NCI-H1105 (cell line): Measurements from ENCODE around the gene CCNT2.
A peak's percentile ranks its signal among the peaks of the same experiment; 100 is the strongest.
"Not testable (repeated sequence)": the region's sequence is repeated elsewhere in the genome, so short reads cannot be mapped to it uniquely, and the experiment has no call there.

Experiments
- DNase-seq: peaks from one replicate; lab custom pipeline; 2025; lab: John Stamatoyannopoulos, UW

CCNT2 gene

DNA sequence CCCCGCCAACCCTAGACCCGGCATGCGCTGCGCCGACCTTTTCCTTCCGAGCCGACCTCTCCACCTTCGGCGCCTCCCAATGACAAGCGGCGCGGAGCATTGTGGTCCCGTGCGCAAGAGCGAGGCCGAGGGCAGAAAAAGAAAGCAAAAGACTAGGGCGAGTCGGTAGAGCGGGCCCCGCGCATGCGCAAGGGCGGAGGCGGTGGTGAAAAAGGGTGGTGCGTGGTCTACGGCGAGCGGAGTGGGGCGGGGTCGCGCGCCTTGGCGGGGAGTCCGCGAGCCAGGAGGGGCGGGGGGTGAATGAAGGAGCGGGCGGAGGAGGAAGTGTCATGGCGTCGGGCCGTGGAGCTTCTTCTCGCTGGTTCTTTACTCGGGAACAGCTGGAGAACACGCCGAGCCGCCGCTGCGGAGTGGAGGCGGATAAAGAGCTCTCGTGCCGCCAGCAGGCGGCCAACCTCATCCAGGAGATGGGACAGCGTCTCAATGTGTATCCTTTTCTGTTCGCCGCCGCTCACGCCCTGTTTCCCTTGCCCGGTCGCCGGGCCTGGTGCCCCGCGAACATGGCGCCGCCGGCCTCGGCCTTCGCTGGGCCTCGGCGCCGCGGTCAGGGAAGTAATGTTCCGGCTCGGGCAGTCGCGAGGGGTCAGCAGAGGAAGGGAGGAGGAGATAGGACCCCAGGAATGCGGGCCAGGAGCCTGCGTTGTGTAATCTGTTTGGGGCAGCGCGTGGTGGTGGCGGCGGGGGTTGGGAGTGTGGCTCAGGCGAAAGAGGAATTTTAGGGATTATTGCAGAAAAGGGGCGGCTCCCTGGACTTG lies at the start of gene CCNT2:
CCNT2 (plus strand) TSS at position 297 of the 815 bp plus-strand sequence; CDS start at position 330, 33 bp downstream.
- DNase-seq = peak; percentile 96

DNA sequence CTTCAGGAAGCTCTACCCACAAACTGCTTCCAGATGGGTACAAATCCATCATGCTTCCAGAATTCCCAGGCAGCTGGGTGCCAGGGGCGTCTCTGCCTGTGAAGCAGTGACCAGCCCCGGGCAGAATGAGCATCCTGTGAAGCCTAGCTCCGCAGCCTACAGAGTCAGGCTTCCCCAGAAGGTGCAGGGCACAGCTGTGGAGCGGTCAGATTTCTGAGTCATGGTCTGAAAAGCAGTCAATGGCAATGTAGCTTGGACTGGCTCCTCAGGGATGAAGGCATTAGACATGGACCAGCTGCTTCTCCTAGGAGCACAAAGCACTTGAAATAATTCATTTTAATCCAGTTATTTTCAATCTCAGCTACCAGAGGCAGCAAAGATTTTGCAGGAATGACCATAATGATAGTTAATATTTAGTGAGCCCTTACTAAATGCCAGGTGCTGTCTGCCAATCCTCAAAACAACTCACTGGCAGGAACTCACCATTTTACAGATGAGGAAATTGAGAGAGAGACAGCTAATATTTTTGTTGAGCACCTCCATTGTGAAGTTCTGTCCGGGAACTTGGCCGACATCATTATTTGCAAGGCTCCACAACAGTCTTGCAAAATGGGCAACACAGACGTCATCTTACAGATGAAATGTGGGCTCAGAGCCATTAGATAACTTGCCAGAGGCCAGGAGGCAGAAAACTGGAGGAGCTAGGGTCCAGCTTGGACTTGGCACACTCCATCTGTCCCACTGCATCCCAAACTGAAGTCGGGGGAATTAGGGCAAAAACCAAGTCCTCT lies 48.5 kb upstream of the CCNT2 start:
- DNase-seq = no peak

DNA sequence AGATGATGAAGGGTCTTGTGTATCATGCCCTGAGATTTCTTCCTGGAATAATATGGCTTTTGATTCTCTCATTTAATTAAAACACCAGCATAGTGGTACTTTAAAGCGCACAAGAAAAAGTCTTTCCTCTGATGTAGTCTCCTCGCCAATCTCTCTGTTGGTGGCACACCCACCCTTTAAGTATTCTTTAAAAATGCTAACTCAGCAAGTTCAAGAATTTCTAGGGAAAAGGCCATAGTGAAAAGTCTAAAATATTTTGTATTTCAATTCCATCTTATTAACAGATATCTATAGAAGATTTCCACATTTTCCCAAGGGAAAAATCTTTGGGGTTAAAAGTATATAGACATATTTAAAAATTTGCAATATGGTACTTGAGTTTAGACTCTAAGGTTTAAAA lies 45.5 kb upstream of the CCNT2 start:
- no peak for DNase-seq

DNA sequence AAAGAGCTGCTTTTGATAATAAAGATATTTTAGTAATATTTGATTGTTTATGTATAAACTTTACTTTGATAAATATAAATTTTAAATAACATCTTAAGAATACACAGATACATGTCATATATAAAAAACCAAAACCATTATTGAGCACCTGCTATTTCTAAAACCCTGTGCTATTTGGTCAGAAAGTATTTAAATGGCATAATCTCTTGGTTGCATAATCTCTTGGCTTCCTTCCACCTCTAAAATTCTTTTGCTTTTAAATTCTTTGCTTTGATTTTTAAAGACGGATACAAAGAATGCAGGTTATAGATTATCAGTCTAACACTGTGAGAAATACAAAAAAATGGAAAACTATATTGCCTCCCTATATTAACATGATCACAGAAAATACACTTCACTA lies 43.3 kb upstream of the CCNT2 start:
- DNase-seq = no peak

DNA sequence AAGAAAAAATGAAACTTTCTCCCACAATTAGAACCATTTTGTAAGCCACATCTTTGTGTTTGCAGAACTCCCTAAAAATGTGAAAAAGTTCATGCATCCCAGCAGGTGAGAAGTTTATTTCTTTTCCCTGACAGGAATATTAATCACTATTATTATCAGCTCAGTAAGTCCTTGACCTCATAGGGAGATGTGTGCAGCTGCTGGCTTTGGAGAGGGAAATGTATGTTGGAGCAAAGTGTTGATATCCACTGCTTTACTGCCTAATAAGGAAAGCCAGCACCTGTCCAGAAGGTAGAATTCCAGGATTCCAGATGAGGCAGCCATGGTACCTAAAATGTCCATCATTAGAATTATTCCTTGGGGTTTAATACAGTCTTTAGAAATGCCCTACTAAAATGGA lies 35.8 kb upstream of the CCNT2 start:
- DNase-seq = no peak

DNA sequence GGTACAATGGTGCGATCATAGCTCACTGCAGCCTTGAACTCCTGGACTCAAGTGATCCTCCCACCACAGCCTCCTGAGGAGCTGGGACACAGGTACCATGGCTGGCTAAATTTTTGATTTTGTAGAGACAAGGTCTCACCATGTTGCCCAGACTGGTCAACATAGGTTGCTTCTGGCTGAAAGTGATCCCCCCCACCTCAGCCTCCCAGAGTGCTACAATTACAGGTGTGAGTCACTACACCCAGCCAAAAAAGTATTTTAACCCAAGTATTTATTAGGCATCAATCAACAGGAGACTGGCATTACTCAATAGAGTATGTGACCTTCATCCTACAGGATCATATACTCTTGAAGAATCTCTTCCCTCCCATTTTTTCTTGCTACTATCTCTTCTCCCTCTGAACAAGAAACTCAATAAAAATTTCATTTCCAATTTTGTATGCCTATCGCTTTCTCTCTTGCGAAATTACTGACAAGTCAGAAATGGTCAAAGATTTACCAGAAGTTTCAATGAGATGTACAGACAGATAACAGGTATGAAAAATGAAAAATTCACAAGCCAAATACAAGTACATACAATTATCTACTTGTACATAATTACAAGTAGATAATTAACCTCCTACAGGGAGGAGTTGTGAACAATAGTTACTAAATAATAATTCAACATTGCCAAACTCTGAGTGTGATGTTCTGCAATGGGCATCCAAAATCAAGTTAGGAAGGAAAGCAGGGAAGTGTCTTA lies 34.9 kb upstream of the CCNT2 start:
- DNase-seq = peak; percentile 3

DNA sequence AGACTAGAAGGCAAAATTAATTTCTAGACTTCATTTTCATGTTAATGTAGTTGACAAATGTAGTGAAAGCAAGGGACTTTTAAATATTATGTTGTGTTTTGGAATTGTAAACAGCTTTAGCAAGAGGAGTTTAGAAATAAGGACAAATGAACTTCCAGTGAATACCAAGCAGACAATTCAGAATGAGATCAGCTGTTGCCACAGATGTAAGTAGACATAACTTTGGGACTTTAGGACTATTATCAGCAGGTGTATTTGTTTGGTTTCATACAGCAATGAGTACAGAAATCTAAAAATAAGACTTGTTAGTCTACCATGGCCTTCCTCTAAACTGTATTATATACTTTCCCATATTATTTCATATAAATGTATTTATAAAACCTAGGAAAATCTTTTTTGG lies 34.2 kb upstream of the CCNT2 start:
- DNase-seq = no peak

DNA sequence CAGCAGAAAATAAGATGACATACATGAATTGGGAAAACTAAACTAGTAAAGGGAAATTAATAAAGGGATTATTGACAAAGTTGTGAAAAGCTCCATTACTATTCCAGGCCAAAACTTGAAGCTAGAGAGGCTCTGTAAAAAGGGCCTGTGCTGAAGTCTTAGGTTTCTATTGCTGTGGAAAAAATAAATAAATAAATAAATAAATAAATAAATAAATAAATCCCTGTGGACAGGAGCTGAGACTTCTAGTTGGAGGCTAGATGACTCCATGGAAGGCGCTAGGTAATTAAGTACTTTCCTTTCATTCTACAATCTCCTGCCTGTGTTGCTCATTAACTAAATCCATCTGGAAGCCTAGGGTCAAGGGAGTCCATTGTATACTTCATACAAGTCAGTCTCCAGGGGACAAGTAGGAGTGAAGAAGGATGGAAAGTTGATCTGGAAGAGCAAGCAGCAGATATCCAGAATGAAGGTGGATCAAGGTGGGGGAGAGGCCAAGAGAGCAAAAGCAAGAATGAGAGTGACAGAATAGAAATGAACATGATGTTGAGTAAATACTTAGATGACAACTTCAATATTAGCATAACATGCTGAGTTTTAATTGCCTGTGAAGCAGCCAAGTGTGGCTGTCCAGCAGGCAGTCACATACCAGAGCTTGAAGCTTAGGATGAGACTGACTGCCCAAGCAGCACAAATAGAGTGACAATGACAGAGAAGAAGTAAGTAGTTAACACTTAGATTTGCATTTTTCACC lies 26.2 kb upstream of the CCNT2 start:
- DNase-seq = no peak

DNA sequence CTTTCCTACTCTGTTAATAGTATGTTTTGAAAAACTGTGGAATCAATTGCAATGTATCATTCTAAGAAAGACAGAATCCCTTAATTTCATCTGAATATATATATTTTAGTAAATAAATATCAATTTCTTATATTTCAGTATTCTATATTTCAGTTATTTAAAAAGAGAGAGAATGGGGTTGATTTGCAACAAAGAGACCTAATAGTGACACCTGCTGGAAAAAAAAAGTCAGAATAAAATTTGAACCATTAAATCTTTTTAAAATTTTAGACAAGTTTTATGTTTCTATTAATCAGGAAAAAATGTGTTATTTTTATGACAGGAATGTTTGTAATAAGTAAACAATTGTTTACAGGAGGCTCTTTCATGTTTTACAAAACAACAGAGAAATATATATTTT lies 20.7 kb upstream of the CCNT2 start:
- DNase-seq = peak; percentile 4

DNA sequence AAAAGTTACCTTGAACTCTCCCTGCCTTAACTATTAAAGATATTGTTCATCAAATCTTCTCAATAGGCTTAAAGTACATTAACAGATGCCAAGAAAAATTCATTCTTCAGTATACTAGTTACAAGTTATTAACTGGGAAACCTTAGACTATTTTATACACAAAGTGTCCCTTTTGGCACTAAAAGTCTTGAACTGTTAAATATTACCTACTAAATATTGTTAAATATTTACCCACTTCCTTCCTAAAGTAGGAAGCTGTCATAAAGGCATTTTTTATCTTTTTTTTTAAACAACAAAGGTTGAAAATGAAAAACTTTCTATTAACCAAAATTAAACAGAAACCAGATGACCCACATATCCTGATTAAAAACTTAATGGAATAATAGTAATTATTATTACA lies 19.4 kb upstream of the CCNT2 start:
- no peak for DNase-seq

DNA sequence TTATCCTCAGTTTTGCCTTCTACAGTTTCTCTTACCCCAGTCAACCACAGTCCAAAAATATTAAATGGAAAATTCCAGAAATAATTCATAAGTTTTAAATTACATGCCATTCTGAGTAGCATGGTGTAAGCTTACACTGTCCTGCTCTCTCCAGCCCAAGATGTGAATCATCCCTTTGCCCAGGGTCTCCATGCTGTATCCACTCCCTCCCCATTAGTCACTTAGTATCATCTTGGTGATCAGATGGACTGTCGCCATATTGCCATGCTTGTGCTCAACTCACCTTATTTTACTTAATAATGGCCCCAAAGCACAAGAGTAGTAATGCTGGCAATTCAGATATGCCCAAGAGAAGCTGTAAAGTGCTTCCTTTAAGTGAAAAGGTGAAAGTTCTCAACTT lies 18.5 kb upstream of the CCNT2 start:
- DNase-seq = no peak

DNA sequence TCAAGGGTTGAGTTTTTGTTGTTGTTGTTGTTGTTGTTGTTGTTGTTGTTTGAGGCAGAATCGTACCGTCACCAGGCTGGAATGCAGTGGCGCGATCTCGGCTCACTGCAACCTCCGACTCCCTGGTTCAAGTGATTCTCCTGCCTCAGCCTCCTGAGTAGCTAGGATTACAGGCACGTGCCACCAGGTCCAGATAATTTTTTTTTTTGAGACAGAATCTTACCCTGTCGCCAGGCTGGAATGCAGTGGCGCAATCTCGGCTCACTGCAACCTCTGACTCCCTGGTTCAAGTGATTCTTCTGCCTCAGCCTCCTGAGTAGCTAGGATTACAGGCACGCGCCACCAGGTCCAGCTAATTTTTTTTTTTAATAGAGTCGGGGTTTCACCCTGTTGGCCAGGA lies 14.9 kb upstream of the CCNT2 start:
- DNase-seq = not testable (repeated sequence)

DNA sequence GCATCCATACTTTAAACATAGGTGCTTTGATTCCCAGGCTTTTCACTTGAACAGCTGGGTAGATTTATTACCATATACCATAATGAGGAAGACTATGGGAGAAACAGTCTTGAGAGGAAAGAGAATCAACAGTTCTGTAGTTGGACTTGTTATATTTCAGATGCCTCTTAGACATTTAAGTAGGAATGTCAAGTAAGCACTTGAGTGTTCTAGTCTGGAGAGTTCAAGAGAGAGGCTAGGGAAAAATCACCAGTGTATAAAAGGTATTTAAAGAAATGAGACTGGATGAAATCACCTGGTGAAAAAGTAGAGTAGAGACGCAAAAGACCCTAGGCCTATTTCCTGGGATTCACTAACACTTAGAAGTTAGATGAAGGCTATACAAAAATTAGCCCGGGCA lies 13.5 kb upstream of the CCNT2 start:
- DNase-seq = no peak

DNA sequence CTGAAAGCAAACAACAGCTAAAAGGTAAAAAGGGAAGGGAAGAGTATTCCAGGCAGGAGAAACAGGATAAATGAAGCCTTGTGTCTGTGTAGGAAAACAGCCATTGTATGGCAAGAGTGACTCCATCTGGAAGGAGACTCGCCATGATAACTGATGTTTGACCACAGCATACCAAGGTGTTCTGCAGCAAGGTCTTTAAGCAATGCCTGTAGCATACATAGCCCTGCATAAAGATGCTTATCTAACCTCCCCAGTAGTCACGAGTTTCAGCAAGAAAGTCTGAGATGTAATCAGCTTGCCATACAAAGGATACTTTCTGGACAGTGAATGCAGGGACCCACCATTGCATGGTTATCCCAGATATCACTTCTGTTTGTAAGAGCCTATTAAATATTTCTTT lies 11.9 kb upstream of the CCNT2 start:
- DNase-seq = no peak

DNA sequence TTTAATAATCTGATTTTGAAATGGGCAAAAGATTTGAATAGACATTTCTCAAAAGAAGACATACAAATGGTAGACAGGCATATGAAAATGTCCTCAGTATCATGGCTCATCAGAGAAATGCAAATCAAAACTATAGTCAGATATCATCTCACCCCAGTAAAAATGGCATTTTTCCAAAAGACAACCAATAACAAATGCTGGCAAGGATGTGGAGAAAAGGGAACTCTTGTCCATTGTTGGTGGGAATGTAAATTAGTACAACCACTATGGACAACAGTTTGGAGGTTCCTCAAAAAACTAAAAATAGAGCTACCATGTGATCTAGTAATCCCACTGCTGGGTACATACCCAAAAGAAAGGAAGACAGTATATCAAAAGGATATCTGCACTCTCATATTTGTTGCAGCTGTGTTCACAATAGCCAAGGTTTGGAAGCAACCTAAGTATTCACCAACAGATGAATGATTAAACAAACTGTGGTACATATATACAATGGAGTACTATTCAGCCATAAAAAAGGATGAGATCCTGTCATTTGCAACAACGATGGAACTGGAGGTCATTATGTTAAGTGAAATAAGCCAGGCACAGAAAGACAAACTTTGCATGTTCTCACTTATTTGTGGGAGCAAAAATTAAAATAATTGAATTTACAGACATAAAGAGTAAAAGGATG lies 11.0 kb upstream of the CCNT2 start:
- not testable (repeated sequence) for DNase-seq

DNA sequence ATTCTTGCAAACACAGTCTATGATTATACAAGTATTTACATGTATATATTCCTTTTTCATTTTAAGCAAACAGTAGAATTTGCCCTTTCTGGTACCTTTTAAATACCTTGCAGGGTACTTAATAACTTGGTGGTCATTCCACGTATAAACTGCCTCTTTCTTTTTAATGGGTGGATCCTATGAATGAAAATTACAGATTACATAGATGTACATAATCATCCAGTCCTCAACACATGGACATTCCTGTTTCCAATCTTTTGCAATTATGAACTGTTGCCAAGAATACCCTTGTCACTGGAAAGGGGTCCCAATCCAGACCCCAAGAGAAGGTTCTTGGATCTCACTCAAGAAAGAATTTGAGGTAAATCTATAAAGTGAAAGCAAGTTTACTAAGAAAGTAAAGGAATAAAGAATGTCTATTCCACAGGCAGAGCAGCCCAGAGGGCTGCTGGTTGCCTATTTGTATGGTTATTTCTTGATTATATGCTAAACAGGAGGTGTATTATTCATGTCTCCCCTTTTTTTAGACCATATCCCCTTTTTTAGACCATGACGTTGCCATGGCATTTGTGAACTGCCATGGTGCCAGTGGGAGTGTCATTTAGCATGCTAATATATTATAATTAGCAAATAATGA lies 7.7 kb upstream of the CCNT2 start:
- DNase-seq = no peak

DNA sequence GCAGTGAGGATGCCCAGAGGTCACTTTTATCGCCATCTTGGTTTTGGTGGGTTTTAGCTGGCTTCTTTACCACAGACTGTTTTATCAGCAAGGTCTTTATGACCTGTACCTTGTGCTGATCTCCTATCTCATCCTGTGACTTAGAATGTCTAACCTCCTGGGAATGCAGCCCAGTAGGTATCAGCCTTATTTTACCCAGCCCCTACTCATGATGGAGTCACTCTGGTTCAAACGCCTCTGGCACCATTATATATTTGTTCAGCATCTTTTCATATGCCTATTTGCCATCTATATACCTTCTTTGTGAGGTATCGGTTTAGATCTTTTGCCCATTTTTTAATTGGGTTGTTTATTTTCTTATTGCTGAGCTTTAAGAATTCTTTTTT lies 7.2 kb upstream of the CCNT2 start:
- DNase-seq = no peak

DNA sequence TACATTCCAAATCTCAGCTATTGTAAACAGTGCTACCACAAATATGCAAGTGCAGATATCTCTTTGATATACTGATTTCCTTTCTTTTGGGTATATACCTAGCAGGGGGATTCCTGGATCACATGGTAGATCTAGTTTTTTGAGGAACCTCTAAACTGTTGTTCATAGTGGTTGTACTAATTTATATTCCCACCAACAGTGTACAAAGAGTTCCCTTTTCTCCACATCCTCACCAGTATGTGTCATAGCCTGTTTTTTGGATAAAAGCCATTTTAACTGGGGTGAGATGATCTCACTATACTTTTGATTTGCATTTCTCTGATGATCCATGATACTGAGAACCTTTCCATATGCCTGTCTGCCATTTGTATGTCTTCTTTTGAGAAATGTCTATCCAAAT lies 6.3 kb upstream of the CCNT2 start:
- DNase-seq = no peak

DNA sequence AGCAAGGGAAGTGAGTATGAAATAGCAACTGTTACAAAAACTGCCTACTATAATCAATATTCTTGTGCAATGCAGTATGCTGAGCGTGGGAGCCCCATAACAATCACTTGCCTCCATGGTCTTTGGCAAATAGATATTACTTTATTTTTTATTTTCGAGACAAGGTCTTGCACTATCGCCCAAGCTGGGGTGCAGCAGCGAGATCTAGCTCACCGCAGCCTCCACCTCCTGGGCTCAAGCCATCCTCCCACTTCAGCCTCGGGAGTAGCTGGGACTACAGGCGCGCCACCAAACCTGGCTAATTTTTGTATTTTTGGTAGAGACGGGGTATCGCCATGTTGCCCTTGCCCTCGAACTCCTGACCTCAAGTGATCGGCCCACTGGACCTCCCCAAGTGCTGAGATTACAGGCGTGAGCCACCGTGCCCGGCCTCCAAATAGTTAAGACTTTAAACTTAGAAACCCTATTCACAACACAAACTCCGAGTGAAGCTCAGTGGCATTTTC lies 1.2 kb upstream of the CCNT2 start:
- no peak for DNase-seq

DNA sequence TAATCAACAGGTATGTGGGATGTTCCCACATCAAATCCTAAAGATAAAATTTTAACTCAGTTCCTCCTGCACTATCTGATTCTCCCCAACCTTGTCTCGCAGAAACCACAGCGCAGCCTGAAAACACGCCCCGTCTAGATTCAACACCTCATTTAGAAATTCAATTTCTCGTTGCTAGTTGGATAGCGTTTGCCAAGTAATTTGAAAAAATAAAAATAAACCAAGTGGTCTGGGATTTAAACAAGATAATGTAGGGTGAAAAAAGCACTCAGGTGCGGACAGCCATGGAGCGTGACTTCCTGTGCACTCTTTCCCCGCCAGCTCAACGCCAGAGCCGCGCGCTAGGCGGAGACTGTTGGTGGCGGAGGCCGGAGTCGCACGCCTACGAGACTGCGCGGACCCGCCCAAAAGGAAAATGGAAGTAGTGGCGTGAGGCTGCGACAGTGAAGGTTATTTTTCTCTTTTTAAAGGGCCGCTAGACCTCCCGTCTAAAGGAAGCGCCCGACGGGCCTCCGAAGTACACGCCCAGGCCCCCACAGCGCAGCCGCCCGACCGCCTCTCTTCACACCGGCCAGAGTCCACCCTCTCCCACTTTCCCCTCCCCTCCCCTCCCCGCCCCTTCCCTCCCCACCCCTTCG lies 615 bp upstream of the CCNT2 start:
- DNase-seq = peak; percentile 89
